IPS-NIHi11 (cell line): Measurements from ENCODE around the gene RPS6KB2.

ENCODE experiments used
- DNase-seq: peaks from one replicate; pipeline ENCODE4 v3.0.0; 2012; ENCODE audit warnings: mixed read lengths, low spot score

Gene RPS6KB2

DNA sequence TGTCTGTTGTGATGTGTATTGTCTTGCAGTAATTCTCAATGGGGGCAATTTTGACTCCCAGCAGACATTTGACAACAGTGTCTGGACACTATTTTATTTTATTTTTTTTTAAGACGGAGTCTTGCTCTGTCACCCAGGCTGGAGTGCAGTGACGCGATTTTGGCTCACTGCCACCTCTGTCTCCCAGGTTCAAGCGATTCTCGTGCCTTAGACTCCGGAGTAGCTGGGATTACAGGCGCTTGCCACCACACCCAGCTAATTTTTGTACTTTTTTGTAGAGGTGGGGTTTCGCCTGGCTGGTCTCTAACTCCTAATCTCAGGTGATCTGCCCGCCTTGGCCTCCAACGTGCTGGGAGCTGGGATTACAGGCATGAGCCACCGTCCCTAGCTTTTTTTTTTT lies 1.4 kb downstream of the RPS6KB2 start:
- DNase-seq: no peak

DNA sequence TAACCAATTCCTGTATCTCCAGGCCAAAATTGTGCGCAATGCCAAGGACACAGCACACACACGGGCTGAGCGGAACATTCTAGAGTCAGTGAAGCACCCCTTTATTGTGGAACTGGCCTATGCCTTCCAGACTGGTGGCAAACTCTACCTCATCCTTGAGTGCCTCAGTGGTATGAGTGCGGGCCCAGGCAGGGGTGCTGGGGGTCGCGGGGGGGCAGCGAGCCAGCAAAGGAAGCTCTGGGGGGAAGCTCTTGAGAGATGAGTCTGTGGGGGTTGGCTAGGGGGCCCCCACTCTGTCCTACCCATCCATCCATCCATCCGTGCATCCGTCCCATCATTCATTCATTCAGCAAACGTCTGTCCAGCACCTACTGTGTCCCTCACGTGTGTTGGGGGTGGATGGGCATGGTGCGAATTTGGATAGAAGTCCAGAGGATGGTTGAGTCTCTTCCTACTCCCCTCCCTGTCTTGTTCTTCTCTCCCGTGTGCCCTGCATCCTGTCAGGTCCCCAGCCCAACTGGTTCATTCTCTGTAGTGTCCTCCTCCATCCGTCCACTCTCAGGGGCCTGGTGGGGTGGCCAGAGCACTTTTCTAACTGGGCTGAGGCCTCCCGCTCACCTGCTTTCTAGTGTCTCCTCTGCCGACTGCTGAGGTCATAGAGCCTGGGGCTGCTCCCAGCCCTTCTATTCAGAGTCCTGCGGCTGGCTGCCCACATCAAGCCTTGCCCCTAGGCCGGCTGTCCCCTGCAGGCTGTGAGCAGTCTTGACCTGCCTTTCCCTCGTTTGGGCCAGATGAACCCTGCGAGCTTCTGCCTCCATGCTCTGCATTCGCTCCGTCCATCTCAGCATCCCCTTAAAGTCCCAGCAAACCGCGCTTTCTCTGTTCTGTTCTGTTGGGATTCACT lies 3.3 kb downstream of the RPS6KB2 start:
- DNase-seq: no peak

DNA sequence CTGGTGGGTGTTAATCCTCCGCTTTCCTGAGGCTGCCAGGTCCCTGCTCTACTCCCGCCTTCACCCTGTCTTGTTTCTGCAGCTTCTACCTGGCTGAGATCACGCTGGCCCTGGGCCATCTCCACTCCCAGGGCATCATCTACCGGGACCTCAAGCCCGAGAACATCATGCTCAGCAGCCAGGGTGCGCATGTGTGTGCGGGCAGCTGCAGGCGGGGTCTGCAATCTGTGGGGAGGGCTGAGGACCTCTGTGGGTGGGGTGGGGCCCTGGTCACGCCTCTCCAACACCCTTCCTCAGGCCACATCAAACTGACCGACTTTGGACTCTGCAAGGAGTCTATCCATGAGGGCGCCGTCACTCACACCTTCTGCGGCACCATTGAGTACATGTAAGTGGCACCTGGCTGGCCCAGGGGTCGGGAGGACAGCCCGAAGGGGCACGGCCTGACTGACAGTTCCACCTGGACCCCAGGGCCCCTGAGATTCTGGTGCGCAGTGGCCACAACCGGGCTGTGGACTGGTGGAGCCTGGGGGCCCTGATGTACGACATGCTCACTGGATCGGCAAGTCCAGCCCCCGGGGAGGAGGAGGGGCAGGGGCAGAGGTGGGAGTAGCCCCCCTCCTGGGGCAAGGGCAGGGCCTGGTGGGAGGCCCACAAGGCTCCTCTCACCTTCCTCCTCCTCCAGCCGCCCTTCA lies 4.5 kb downstream of the RPS6KB2 start:
- DNase-seq: no peak

DNA sequence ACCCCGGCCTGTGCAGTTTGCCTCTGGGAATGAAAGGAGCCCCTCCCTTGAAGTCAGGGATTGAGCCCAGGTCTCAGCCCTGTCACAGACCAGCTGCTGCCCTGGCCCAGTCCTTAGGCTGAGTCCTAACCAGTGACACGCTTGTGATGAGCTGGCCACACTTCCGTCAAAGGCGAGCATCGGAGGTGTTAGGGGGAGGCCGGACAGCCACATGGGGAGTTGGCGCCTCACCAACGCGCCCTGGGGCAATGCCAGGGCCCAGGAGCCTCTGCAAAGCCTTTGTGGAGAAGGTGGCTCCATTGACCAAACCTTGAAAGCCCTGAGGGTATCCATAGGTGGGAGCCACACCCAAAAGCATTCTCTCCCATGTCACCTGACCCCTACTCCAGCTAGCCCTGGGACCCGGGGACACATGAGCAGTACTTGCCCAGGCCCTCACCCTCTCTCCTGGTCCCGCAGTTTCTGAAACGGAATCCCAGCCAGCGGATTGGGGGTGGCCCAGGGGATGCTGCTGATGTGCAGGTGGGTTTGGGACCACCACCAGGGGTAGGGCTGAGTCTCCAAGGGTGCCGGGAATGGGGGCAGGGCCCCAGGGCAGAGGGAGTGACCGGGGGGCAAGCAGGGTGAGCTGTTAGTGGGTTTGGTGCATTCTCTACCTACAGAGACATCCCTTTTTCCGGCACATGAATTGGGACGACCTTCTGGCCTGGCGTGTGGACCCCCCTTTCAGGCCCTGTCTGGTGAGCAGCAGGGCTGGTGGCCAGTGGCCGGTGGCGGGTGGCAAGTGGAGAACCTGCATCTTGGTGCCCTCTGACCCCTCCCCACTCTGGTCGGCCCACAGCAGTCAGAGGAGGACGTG lies 5.5 kb downstream of the RPS6KB2 start:
- DNase-seq: no peak

DNA sequence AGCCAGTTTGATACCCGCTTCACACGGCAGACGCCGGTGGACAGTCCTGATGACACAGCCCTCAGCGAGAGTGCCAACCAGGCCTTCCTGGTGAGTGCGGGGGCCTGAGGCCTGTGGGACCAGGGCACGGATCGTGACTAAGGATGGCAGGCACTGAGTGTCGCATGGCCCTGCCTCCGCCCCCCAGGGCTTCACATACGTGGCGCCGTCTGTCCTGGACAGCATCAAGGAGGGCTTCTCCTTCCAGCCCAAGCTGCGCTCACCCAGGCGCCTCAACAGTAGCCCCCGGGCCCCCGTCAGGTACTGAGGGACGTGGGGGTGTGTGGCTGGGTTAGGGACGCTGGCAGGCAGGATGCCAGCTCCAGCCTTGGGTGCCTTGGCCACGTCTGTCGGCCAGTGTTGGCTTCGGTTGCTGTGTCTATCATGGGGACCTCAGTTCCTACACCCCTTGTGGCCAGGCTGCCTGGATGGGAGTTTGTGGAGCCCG lies 6.1 kb downstream of the RPS6KB2 start:
- no peak for DNase-seq

DNA sequence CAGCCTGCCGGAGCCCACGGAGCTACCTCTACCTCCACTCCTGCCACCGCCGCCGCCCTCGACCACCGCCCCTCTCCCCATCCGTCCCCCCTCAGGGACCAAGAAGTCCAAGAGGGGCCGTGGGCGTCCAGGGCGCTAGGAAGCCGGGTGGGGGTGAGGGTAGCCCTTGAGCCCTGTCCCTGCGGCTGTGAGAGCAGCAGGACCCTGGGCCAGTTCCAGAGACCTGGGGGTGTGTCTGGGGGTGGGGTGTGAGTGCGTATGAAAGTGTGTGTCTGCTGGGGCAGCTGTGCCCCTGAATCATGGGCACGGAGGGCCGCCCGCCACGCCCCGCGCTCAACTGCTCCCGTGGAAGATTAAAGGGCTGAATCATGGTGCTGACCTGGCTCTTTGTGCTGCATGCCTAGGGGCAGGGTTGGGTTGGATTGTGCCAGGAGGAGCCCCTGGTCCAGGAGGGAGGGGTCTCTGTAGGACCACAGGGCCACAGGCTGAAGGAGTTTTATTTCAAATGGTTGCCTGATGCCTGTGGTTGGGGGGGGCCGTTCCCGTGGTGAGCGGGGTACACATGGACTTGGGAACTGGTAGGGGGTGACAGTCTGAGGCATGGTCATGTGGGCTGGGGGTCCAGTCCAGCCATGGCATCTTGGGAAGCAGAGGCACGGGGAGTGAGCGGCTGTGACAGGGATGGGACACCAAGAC lies 6.9 kb downstream of the RPS6KB2 start:
- no peak for DNase-seq

DNA sequence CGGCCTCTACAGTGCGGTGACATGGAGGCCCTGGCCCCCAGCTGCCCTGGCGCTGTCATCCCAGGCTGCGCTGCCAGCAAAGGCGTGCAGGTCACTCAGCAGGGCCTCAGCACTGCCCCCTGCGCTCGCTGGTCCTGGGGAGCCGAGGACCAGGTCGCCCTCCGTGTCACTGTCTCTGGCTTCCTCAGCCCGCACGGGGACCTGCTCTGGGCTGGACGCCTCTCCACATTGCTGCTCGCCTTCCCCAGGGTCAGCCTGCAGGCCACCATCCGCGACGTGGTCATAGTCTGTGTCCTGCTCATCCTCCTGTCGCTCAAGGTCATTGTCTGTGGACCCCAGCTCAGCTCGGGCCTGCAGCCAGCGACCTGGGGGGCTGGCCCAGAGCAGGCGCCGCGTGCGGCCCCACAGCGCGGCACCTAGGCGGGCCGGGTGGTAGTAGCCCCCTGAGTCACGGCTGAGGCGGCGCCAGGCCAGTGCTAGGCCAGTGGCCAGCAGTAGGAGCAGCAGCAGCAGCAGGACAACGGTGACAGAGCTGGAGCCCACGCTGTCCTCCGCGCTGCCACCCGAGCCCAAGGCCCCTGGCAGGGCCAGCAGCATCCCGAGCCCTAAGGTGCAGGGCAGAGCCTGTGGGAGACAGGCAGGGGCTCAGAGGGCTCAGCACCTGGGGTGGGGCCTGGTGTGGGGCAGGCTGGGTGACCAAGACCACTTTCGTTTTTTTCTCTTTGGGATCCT lies 7.6 kb downstream of the RPS6KB2 start:
- no peak for DNase-seq

DNA sequence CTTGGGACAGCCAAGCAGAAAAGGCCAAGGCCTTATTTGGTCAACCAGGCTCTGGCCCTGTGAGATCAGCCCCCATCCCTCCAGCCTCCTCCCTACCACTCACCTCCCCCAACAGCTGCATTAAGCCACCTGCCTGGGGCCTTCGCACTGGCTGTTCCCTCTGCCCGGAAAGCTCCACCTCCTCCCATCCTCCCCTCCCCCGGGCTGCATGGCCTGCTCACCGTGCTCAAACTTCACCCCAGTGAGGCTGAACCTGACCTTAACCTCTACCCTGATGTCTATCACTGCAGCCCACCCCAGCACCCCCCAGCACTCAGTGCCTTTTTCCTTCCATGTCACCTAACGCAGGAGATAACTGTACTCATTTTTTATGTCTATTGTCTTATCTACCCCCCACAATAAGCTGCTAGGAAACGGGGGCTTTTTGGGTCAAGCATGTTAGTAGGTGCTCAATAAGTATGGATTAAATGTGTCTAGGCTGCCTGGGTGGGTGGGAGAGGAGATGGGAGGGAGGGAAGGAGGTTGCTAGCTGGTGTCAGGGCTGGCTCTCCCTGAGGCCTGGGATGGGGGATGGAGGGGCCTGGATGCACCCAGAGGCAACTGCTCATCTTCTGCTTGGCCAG lies 8.3 kb downstream of the RPS6KB2 start:
- DNase-seq: peak; percentile 84

DNA sequence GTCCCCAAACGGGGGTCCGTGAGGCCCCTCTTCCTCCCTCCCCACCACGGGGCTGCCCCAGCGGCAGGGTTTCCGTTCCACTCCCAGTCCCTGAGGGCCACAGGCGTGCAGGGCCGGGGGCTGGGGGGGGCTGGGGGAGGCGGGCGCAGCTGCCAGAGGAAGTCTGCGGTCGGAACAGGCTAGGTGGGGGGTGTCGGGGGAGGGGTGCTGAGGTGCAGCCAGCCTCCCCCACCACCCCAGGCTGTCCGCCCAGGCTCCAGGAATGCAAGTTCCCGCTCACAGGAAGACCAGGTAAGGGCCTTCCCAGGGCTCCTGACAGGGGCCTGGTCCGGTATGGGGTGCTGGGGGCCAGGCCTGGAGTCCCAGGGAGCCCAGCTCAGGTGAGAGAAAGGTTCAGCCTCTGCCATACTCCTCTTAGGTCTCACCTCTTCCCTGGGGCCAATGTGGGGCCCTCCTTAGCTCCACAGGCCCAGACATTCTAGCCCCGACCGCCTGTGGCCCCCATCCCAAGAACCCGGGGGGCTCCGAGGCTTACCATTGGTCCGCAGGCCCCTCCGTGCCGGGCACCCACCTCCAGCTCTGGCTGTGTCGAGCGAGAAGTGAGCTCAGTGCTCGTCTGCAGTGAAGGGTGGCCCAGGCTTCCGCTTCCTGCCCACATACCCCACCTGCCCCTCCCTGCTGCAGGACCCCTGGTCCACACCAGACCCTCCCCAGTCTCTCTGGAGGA lies 9.0 kb downstream of the RPS6KB2 start, which contains the start of gene PTPRCAP:
Gene PTPRCAP (minus strand): TSS at position 601 of the 727 bp plus-strand sequence. CDS start 63 bp downstream, at position 538.
- DNase-seq: no peak

DNA sequence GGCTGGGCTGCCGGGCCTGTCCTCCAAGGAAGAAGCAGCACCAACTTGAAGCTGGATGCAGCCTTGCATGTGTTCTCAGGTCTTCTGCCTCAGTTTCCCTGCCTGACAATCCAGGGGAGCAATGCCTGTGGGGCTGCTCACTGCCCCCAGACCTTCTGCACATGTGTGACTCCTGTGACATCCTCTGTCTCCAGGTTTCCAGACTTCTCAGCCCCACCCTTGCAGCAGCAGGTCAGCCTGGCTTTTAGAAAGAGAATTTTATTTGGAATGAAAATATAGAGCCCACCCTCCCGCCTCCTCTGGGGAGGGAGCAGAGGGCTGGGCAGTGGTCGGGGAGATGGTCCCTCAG lies 9.5 kb downstream of the RPS6KB2 start:
- no peak for DNase-seq

DNA sequence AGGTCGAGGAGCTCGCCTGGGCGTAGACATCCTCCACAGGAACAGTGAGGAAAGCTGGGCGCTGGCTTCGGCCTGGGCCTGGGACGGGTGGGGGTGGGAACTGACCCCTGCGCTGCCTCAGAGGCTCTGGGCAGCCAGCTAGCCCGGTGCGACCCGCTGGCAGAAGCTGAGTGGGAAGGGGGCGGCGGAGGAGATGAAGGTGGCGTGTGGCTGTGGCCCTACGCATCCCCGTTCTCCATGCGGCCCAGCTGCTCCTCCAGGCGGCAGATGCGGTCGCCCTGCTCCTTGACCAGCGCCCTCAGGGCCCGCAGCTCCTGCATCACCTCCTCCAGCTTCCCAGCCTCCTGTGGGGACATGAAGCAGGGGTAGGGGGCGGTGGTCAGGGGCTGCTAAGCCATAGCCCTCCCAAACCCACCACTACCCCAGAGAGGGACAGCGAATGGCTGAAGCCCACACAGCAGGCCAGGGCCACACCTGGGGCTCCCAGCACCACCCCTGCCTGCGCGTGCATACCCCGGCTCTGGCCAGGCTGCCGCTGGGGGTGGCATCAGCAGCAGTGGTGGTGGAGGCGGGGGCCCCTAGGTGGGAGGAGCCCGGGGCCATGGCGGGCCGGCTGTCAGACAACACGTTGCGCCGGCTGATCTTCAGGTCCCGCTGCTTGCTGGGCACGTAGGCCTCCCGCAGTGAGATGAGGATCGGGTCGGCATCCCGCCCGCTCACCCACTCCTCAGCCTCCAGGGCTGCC lies 10.0 kb downstream of the RPS6KB2 start:
- no peak for DNase-seq

DNA sequence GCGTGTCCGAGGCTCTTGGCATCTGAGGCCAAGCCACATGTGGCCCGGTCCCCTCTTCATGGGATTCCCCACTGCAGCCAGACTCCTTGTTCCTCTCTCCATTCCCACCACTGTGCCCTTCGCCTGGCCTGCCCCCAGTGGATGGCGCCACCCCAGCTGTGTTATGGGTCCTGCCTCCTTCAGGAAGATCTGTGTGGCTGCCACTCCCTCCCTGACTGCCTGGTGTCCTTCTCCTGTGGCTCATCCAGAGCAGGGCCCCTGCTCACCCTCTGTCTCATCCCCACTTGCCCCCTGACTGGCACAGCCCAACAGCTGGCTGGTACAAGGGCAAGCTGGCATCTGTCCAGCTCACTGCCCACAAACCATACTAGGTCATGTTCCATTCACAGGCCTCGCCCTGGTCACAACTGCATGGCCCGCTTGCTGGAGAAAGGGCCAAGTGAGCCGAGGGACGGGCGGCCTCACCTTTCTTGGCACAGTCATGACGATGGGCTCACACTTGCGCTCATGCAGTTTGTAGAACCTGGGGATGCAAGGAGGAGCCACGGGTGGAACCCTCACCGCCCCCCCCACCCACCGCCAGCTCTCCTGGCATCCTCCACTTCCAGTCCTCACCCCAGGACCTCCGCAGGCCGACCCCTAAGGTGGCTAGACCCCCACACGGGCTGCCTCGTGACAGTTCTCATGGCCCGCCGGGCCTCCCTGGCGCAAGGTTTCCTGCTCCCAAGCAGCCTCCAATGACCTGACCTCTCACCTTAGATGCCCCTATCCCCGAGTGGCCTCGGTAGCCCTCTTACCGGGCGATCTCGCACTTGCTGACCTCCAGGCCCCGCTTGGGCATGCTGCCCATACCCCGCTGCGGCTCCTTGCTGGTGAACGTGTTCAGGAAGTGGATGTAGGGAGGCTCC lies 11.3 kb downstream of the RPS6KB2 start:
- no peak for DNase-seq

DNA sequence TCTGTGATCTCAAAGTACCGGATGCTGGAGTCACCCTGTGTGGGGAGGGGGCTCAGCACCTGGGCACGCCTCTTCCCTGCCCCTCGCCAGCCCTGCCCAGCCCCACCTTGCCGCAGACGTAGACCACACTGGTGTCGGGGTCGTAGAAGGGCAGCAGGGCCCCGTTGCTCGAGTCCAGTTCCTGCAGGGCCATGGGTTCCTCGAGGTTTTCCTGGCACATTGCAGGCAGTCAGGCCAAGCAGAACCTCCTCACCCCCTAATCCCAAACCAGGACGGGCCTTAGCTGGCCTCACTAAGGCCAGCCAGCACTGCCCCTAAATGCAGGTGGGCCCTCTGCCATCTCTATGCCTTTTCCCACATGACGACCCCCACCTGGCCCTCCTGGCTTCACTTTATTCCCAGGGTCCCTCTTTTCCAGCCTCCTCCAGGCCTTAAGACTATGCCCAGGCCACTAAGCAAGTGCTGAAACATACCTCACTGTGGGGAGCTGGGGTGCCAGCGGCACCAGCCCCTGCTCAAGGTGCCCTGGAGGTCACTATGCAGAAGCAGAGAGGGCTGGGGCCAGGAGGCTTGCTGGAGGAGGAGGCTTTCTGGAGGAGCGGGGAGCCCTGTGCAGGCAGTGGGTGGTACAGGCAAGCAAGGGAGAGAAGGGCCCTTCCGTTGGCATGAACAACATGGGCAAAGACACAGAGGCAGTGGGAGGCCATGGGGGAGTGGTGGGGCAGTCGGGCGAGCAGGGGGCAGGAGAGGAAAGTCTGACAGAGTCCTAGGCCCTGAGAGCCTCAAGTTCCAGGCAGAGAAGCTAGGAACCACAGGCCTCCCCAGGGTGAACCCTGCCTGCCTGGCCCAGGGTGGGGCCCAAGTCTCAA lies 12.2 kb downstream of the RPS6KB2 start:
- no peak for DNase-seq

DNA sequence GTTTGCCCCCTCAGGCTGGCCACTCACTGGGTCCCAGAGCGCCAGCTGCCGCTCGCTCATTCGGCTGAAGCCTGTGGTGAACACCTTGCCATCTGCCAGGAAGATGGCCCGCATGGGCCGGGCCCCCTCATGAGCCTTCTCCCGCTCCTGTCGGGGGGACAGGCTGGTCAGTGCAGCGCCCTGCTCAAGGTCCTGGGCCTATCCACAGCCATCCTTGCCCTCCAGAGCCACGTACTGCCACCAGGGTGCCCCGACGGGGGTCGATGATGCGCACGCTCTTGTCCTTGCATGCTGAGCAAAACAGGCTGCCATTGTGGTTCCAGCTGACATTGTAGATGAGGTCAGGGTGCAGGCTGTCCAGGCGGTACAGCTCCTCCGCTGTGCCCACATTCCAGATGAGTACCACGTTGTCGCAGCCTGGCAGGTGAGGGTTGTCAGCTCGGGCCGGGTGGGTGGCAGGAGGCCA lies 12.8 kb downstream of the RPS6KB2 start:
- DNase-seq: no peak

DNA sequence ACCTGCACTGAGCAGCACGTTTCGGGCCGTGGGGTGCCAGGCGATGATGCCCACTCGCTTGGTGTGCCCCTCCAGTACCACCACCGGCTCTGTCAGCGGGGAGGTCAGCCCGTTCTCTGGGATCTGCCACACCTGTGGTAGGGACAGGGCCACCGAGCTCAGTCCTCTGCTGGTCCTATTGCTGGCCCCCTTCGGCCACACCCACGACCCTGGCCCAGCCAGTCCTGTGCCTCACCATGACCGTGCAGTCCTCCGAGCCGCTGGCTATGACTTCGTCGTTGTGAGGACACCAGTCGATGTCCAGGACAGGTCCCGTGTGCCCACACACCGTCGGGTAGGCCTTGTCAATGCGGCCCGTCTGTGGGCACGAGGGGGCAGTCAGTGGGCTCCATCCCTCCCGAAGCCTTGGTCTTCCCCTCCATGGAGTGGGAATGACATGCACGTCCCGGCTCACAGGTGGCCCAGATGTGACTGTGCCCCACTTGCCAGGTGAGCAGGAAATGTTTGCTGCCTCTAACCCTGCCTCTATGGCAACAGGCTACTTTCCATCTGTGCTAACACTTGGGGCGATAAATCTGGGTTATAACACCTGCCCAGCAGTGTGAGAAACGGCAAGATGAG lies 13.5 kb downstream of the RPS6KB2 start:
- no peak for DNase-seq
